H9 (cell line): ENCODE data around the gene CDK14. TPM values are rescaled to one million over a fixed set of nuclear protein-coding genes. Genes with fewer than 3 reads are reported as not detected.
A peak's percentile ranks its signal among the peaks of the same experiment; 100 is the strongest.

Experiments
- DNase-seq: peaks from one replicate; pipeline ENCODE4 v3.0.0-alpha.2; 2017
- H2AFZ ChIP-seq: one replicate; pipeline ENCODE4 v1.6.1; 2013; ENCODE audit warnings: mild to moderate bottlenecking, low read length, control low read depth, moderate library complexity
- H2AK5ac ChIP-seq: 2 replicates; pipeline ENCODE4 v1.6.1; 2013; ENCODE audit warnings: low read length, control low read depth, mixed read lengths; ENCODE audit not compliant: insufficient read length
- H2BK120ac ChIP-seq: one replicate; pipeline ENCODE4 v1.6.1; 2013; ENCODE audit warnings: low read depth, mild to moderate bottlenecking, low read length, control low read depth, inconsistent platforms; ENCODE audit not compliant: poor library complexity, severe bottlenecking
- H2BK12ac ChIP-seq: 2 replicates; pipeline ENCODE4 v1.6.1; 2013; ENCODE audit warnings: low read length, control low read depth, mixed read lengths, low read depth; ENCODE audit not compliant: insufficient read length
- H2BK15ac ChIP-seq: 2 replicates; pipeline ENCODE4 v1.6.1; 2013; ENCODE audit warnings: low read depth, low read length, control low read depth
- H2BK20ac ChIP-seq: one replicate; pipeline ENCODE4 v1.6.1; 2013; ENCODE audit warnings: low read depth, mild to moderate bottlenecking, low read length, control low read depth, inconsistent platforms; ENCODE audit not compliant: poor library complexity, severe bottlenecking
- H2BK5ac ChIP-seq: 2 replicates; pipeline ENCODE4 v1.6.1; 2013; ENCODE audit warnings: low read length, control low read depth, mixed read lengths; ENCODE audit not compliant: insufficient read length
- H3K14ac ChIP-seq: 2 replicates; pipeline ENCODE4 v1.6.1; 2013; ENCODE audit warnings: low read length, control low read depth; ENCODE audit not compliant: insufficient read depth
- H3K18ac ChIP-seq: 2 replicates; pipeline ENCODE4 v1.6.1; 2013; ENCODE audit warnings: low read depth, mild to moderate bottlenecking, mixed read lengths, low read length, control low read depth; ENCODE audit not compliant: insufficient read length
- H3K23ac ChIP-seq: 2 replicates; pipeline ENCODE4 v1.6.1; 2013; ENCODE audit warnings: low read length, control low read depth, mixed read lengths, low read depth; ENCODE audit not compliant: insufficient read length
- H3K23me2 ChIP-seq: 2 replicates; pipeline ENCODE4 v1.6.1; 2013; ENCODE audit warnings: low read depth, mild to moderate bottlenecking, mixed read lengths, low read length, control low read depth; ENCODE audit not compliant: insufficient read length, poor library complexity, severe bottlenecking
- H3K27ac ChIP-seq: 2 replicates; pipeline ENCODE4 v1.5.1; 2013; ENCODE audit warnings: low read length, control low read depth, mixed read lengths, low read depth; ENCODE audit not compliant: insufficient read length
- H3K27me3 ChIP-seq: 2 replicates; pipeline ENCODE4 v1.6.1; 2013; ENCODE audit warnings: low read length, control low read depth, inconsistent platforms; ENCODE audit not compliant: insufficient read depth
- H3K4ac ChIP-seq: 2 replicates; pipeline ENCODE4 v1.6.1; 2013; ENCODE audit warnings: low read depth, mild to moderate bottlenecking, control low read depth, inconsistent platforms, low read length, moderate library complexity
- H3K4me1 ChIP-seq: 2 replicates; pipeline ENCODE4 v1.6.1; 2013; ENCODE audit warnings: low read length, control low read depth, inconsistent platforms; ENCODE audit not compliant: insufficient read depth
- H3K4me2 ChIP-seq: 2 replicates; pipeline ENCODE4 v1.6.1; 2013; ENCODE audit warnings: low read length, control low read depth, mixed read lengths; ENCODE audit not compliant: insufficient read length, insufficient read depth
- H3K56ac ChIP-seq: 2 replicates; pipeline ENCODE4 v1.6.1; 2013; ENCODE audit warnings: low read depth, mild to moderate bottlenecking, mixed read lengths, low read length, control low read depth; ENCODE audit not compliant: insufficient read length
- H3K79me1 ChIP-seq: 2 replicates; pipeline ENCODE4 v1.6.1; 2013; ENCODE audit warnings: low read depth, mild to moderate bottlenecking, moderate library complexity, low read length, control low read depth, inconsistent platforms; ENCODE audit not compliant: insufficient read depth, poor library complexity, severe bottlenecking
- H3K79me2 ChIP-seq: 2 replicates; pipeline ENCODE4 v1.6.1; 2013; ENCODE audit warnings: low read length, control low read depth, inconsistent platforms; ENCODE audit not compliant: insufficient read depth
- H3K9ac ChIP-seq: 2 replicates; pipeline ENCODE4 v1.6.1; 2013; ENCODE audit warnings: low read length, control low read depth, mixed read lengths; ENCODE audit not compliant: insufficient read length; ENCODE audit errors: extremely low read depth
- H3K9me3 ChIP-seq: one replicate; pipeline ENCODE4 v1.6.1; 2013; ENCODE audit warnings: low read depth, low read length, inconsistent platforms; ENCODE audit not compliant: control insufficient read depth
- H3T11ph ChIP-seq: one replicate; pipeline ENCODE4 v1.6.1; 2013; ENCODE audit warnings: mild to moderate bottlenecking, low read length, control low read depth, inconsistent platforms
- H4K20me1 ChIP-seq: one replicate; pipeline ENCODE4 v1.6.1; 2013; ENCODE audit not compliant: control insufficient read depth, insufficient read length, insufficient read depth
- H4K5ac ChIP-seq: 2 replicates; pipeline ENCODE4 v1.6.1; 2013; ENCODE audit warnings: low read depth, mild to moderate bottlenecking, mixed read lengths, low read length, control low read depth; ENCODE audit not compliant: insufficient read length
- H4K8ac ChIP-seq: replicated peaks from 2 replicates; pipeline ENCODE4 v1.6.1; 2013; ENCODE audit warnings: low read length, control low read depth, mixed read lengths, low read depth; ENCODE audit not compliant: insufficient read length
- H4K91ac ChIP-seq: 2 replicates; pipeline ENCODE4 v1.6.1; 2013; ENCODE audit warnings: low read depth, mild to moderate bottlenecking, moderate library complexity, mixed read lengths, low read length, control low read depth; ENCODE audit not compliant: insufficient read length
- H3K27ac Mint-ChIP-seq, 3 experiments: 2 replicates in 2 of 3; 3 replicates in 1 of 3; pipeline ENCODE4 v1.8.0; 2020 to 2021; ENCODE audit warnings: mixed read lengths in 3 of 3, mild to moderate bottlenecking in 1 of 3, moderate library complexity in 1 of 3
- H3K27me3 Mint-ChIP-seq: 2 replicates; pipeline ENCODE4 v1.8.0; 2021; ENCODE audit warnings: low read depth, mild to moderate bottlenecking, moderate library complexity, mixed read lengths
- H3K36me3 Mint-ChIP-seq, 3 experiments: 2 replicates in 2 of 3; 3 replicates in 1 of 3; pipeline ENCODE4 v1.8.0; 2020 to 2021; ENCODE audit warnings: low read depth in 3 of 3, mixed read lengths in 3 of 3; ENCODE audit not compliant: insufficient read depth in 1 of 3
- H3K4me1 Mint-ChIP-seq, 2 experiments: 2 replicates each; pipeline ENCODE4 v1.8.0; 2020; ENCODE audit warnings: mixed read lengths in 2 of 2
- H3K4me3 Mint-ChIP-seq, 2 experiments: 2 replicates in 1 of 2; 3 replicates in 1 of 2; pipeline ENCODE4 v1.8.0; 2020 to 2021; ENCODE audit warnings: mild to moderate bottlenecking in 2 of 2, mixed read lengths in 2 of 2, moderate library complexity in 1 of 2
- H3K9me3 Mint-ChIP-seq, 2 experiments: 2 replicates in 1 of 2; 3 replicates in 1 of 2; pipeline ENCODE4 v1.8.0; 2020; ENCODE audit warnings: mild to moderate bottlenecking in 2 of 2, mixed read lengths in 2 of 2, moderate library complexity in 1 of 2
- CTCF ChIP-seq: fragments of 200-600 bp; sonication (generic); conservative IDR thresholded peaks from 3 replicates; pipeline ENCODE4 v1.8.0; 2021; ENCODE audit warnings: antibody characterized with exemption, mild to moderate bottlenecking
- total RNA-seq: library from RNA; stranded (reverse); gene quantifications from 2 replicates; pipeline ENCODE4 v1.2.1, GENCODE V29; 2021

The CDK14 gene
- total RNA-seq, 1 experiment from 2014 or later, result 23.9 TPM

- Histone ChIP-seq H3K79me2 (no peaks in the 10 kb centered on the region), H3K9ac (no peak overlapping the region), H4K8ac (no peak overlapping the region), H2AFZ (no peak overlapping the region), H3K23me2 (no peaks in the 10 kb centered on the region), H3K56ac (no peak overlapping the region), H3K18ac (no peak overlapping the region), H4K20me1 (no peaks in the 10 kb centered on the region), H2BK120ac (no peak overlapping the region), H3K27ac (no peak overlapping the region), H3K4me1 (no peaks in the 10 kb centered on the region), H3K14ac (no peak overlapping the region), H3K23ac (no peak overlapping the region), H4K91ac (no peak overlapping the region), H2AK5ac (no peak overlapping the region), H2BK20ac (no peak overlapping the region), H2BK15ac (no peak overlapping the region), H2BK12ac (no peak overlapping the region), H3K4ac (no peak overlapping the region), H4K5ac (no peak overlapping the region), H3T11ph (no peak overlapping the region), H3K9me3 (no peaks in the 10 kb centered on the region), H3K27me3 (no peaks in the 10 kb centered on the region), H3K79me1 (no peaks in the 10 kb centered on the region), H3K4me2 (no peak overlapping the region), H2BK5ac (no peak overlapping the region)
- no peak overlapping the region for H3K4me3 Mint-ChIP-seq
- H3K36me3 Mint-ChIP-seq, result no peaks in the 10 kb centered on the region
- TF ChIP-seq CTCF, result peak; percentile 42; the same call in 2 of the 3 replicates
- H3K27me3 Mint-ChIP-seq, result no peaks in the 10 kb centered on the region; the same call in 1 of the 2 replicates
- no peaks in the 10 kb centered on the region for H3K9me3 Mint-ChIP-seq
- no peak overlapping the region for H3K27ac Mint-ChIP-seq
- no peak for DNase-seq
- H3K4me1 Mint-ChIP-seq, result no peaks in the 10 kb centered on the region
These were observed 651.4 kb downstream of the CDK14 start for GRCh38 chr7:91247500-91247899.
